DMS79 (cell line): ENCODE data around the gene ST8SIA5.
A peak's percentile ranks its signal among the peaks of the same experiment; 100 is the strongest.
"Not testable (repeated sequence)": the region's sequence is repeated elsewhere in the genome, so short reads cannot be mapped to it uniquely, and the experiment has no call there.

ENCODE experiments used
- DNase-seq: peaks from one replicate; lab custom pipeline; 2025; lab: John Stamatoyannopoulos, UW

ST8SIA5 gene

GRCh38 chr18:46756559-46757201 is at the start of gene ST8SIA5:
ST8SIA5 (minus strand) TSS chr18:46757053; CDS start chr18:46756508, 545 bp downstream.
- no peak for DNase-seq

GRCh38 chr18:46795945-46796344 is 39.1 kb upstream of the ST8SIA5 start:
- not testable (repeated sequence) for DNase-seq

GRCh38 chr18:46794607-46795006 is 37.8 kb upstream of the ST8SIA5 start:
- DNase-seq, result no peak

- DNase-seq, result peak; percentile 62
These were observed 36.7 kb upstream of the ST8SIA5 start for GRCh38 chr18:46793565-46793964.

GRCh38 chr18:46789088-46789487 is 32.2 kb upstream of the ST8SIA5 start:
- no peak for DNase-seq

GRCh38 chr18:46787674-46788073 is 30.8 kb upstream of the ST8SIA5 start:
- DNase-seq, result no peak

GRCh38 chr18:46772357-46772756 is 15.5 kb upstream of the ST8SIA5 start:
- DNase-seq, result no peak

GRCh38 chr18:46771141-46771540 is 14.3 kb upstream of the ST8SIA5 start:
- no peak for DNase-seq

GRCh38 chr18:46770708-46771107 is 13.9 kb upstream of the ST8SIA5 start:
- DNase-seq, result no peak

GRCh38 chr18:46768166-46768921 is 11.5 kb upstream of the ST8SIA5 start:
- DNase-seq, result no peak

- no peak for DNase-seq
These were observed 10.4 kb upstream of the ST8SIA5 start for GRCh38 chr18:46767217-46767616.

GRCh38 chr18:46764586-46764985 is 7.7 kb upstream of the ST8SIA5 start:
- DNase-seq, result no peak

GRCh38 chr18:46761059-46761769 is 4.4 kb upstream of the ST8SIA5 start:
- DNase-seq, result no peak

- no peak for DNase-seq
These were observed 3.0 kb upstream of the ST8SIA5 start for GRCh38 chr18:46759890-46760289.

- DNase-seq, result no peak
These were observed 761 bp downstream of the ST8SIA5 start for GRCh38 chr18:46756025-46756558.

GRCh38 chr18:46755315-46756024 is 1.4 kb downstream of the ST8SIA5 start:
- no peak for DNase-seq

GRCh38 chr18:46754661-46755292 is 2.1 kb downstream of the ST8SIA5 start:
- no peak for DNase-seq

- no peak for DNase-seq
These were observed 2.7 kb downstream of the ST8SIA5 start for GRCh38 chr18:46754188-46754587.

- no peak for DNase-seq
These were observed 5.0 kb downstream of the ST8SIA5 start for GRCh38 chr18:46751882-46752281.

- no peak for DNase-seq
These were observed 6.2 kb downstream of the ST8SIA5 start for GRCh38 chr18:46750626-46751025.

GRCh38 chr18:46748466-46748865 is 8.4 kb downstream of the ST8SIA5 start:
- no peak for DNase-seq

GRCh38 chr18:46740046-46740445 is 16.8 kb downstream of the ST8SIA5 start:
- DNase-seq, result no peak
